Trophoblast cell (in vitro differentiated cells and primary cell): Measurements from ENCODE around the gene ACTMAP.

ENCODE experiments used
- DNase-seq, 2 donors: peaks; one replicate each; pipeline ENCODE4 v3.0.0-alpha.2; 2016
- H2AFZ ChIP-seq: 2 replicates; pipeline ENCODE4 v1.6.1; 2013; ENCODE audit warnings: low read length, moderate library complexity, mild to moderate bottlenecking; ENCODE audit not compliant: insufficient read depth, poor library complexity
- H2AK5ac ChIP-seq: 2 replicates; pipeline ENCODE4 v1.6.1; 2013; ENCODE audit warnings: mild to moderate bottlenecking, low read length
- H2BK120ac ChIP-seq: 2 replicates; pipeline ENCODE4 v1.6.1; 2013; ENCODE audit warnings: low read length, mild to moderate bottlenecking, moderate library complexity; ENCODE audit not compliant: insufficient read depth, poor library complexity
- H2BK12ac ChIP-seq: 2 replicates; pipeline ENCODE4 v1.6.1; 2013; ENCODE audit warnings: mild to moderate bottlenecking, low read length, moderate library complexity
- H2BK5ac ChIP-seq: 2 replicates; pipeline ENCODE4 v1.6.1; 2013; ENCODE audit warnings: low read length, low read depth, moderate library complexity, mild to moderate bottlenecking; ENCODE audit not compliant: poor library complexity
- H3K14ac ChIP-seq: 2 replicates; pipeline ENCODE4 v1.6.1; 2013; ENCODE audit warnings: mild to moderate bottlenecking, low read length
- H3K18ac ChIP-seq: 2 replicates; pipeline ENCODE4 v1.6.1; 2013; ENCODE audit warnings: mild to moderate bottlenecking, low read length
- H3K23ac ChIP-seq: 2 replicates; pipeline ENCODE4 v1.6.1; 2013; ENCODE audit warnings: low read length
- H3K27ac ChIP-seq: 2 replicates; pipeline ENCODE4 v1.5.1; 2013; ENCODE audit warnings: low read depth, mild to moderate bottlenecking, inconsistent platforms, low read length, moderate library complexity
- H3K27me3 ChIP-seq: 2 replicates; pipeline ENCODE4 v1.6.1; 2013; ENCODE audit warnings: inconsistent platforms, mild to moderate bottlenecking, low read length, moderate library complexity; ENCODE audit not compliant: insufficient read depth
- H3K36me3 ChIP-seq, 2 experiments: 1 replicate in 1 of 2; 2 replicates in 1 of 2; pipeline ENCODE4 v1.6.1; 2013; ENCODE audit warnings: low read length in 2 of 2, mild to moderate bottlenecking in 2 of 2, moderate library complexity in 1 of 2; ENCODE audit not compliant: insufficient read depth in 2 of 2, control insufficient read depth in 1 of 2
- H3K4ac ChIP-seq: 2 replicates; pipeline ENCODE4 v1.6.1; 2013; ENCODE audit warnings: low read depth, mild to moderate bottlenecking, low read length, moderate library complexity
- H3K4me1 ChIP-seq, 2 experiments: 1 replicate in 1 of 2; 2 replicates in 1 of 2; pipeline ENCODE4 v1.6.1; 2013; ENCODE audit warnings: low read length in 2 of 2, mild to moderate bottlenecking in 2 of 2, moderate library complexity in 1 of 2; ENCODE audit not compliant: insufficient read depth in 2 of 2, control insufficient read depth in 1 of 2
- H3K4me2 ChIP-seq: 2 replicates; pipeline ENCODE4 v1.6.1; 2013; ENCODE audit warnings: inconsistent platforms, mild to moderate bottlenecking, low read length, moderate library complexity
- H3K4me3 ChIP-seq: 2 replicates; pipeline ENCODE4 v1.5.1; 2013; ENCODE audit warnings: mild to moderate bottlenecking, low read depth, low read length, inconsistent platforms
- H3K79me1 ChIP-seq: one replicate; pipeline ENCODE4 v1.6.1; 2013; ENCODE audit warnings: low read length
- H3K79me2 ChIP-seq: 2 replicates; pipeline ENCODE4 v1.6.1; 2013; ENCODE audit warnings: low read length, mild to moderate bottlenecking; ENCODE audit not compliant: control insufficient read depth, insufficient read depth, poor library complexity
- H3K9ac ChIP-seq: 2 replicates; pipeline ENCODE4 v1.6.1; 2013; ENCODE audit warnings: mild to moderate bottlenecking, low read length
- H3K9me3 ChIP-seq: 2 replicates; pipeline ENCODE4 v1.6.1; 2013; ENCODE audit warnings: low read depth, mild to moderate bottlenecking, control low read depth, inconsistent platforms, low read length; ENCODE audit not compliant: insufficient read depth
- H4K12ac ChIP-seq: 2 replicates; pipeline ENCODE4 v1.6.1; 2013; ENCODE audit warnings: low read depth, mild to moderate bottlenecking, low read length, moderate library complexity
- H4K8ac ChIP-seq: 2 replicates; pipeline ENCODE4 v1.6.1; 2013; ENCODE audit warnings: low read depth, mild to moderate bottlenecking, low read length, moderate library complexity
- H4K91ac ChIP-seq: one replicate; pipeline ENCODE4 v1.6.1; 2013; ENCODE audit warnings: low read depth, mild to moderate bottlenecking, low read length, moderate library complexity
- WGBS: extraction: QIAGEN DNeasy Blood & Tissue Kit; methylation state at CpG from one replicate; pipeline ENCODE4 v1.1.7; 2013; ENCODE audit warnings: missing lambda C conversion rate; ENCODE audit not compliant: insufficient read length, insufficient coverage; ENCODE audit errors: extremely low coverage; 5-methylcytosine and 5-hydroxymethylcytosine counted together

The ACTMAP gene

DNA sequence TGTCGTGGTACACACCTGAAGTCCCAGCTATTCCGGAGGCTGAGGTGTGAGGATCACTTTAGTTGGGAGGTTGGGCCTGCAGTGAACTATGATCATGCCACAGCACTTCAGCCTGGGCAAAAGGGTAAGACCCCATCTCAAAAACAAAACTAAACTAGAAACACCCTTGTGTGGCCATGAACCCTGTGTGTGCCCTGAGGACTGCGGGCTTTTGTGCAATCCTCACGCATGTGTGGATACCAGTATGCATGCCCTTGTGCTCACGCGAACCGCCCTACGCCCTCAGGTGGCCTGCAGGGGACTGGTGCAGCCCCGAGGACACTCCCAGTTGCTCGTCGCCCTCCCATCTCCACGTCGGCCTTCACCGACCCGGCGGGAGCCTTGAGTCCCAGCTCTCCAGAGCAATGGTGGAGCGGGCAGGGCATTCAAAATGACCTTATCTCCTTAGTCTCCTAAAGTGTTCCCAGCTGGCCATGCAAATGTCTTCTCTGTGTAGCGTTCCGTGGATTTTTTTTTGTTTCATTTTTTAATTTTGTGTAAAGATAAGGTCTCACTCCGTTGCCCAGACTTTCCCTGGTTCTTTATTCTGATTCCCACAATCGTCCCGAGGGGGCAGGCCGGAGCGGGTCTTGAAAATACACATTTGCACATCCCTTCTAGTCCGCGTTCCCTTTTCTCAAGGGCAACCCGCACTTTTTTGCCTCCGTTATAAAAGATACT is 47.8 kb upstream of the ACTMAP start:
- Histone ChIP-seq H3K23ac (no peak overlapping the region), H3K4ac (no peak overlapping the region), H3K79me1 (peaks cover 10% of the 10 kb centered on the region), H3K79me2 (peaks cover 32% of the 10 kb centered on the region), H4K91ac (no peak overlapping the region), H2AFZ (no peak overlapping the region), H2BK5ac (no peak overlapping the region), H4K8ac (peak overlapping the region; percentile 25), H3K27me3 (no peaks in the 10 kb centered on the region), H2BK12ac (no peak overlapping the region), H2AK5ac (no peak overlapping the region), H3K18ac (no peak overlapping the region), H3K9me3 (peaks cover 2% of the 10 kb centered on the region), H2BK120ac (no peak overlapping the region), H3K36me3 (peaks cover 25 to 27% of the 10 kb centered on the region in 2 experiments), H3K14ac (no peak overlapping the region), H3K4me2 (peak overlapping the region; percentile 81), H3K9ac (no peak overlapping the region), H3K27ac (peak overlapping the region; percentile 63), H3K4me3 (peak overlapping the region; percentile 64), H3K4me1 (peaks cover 24 to 34% of the 10 kb centered on the region in 2 experiments), H4K12ac (no peak overlapping the region)
- no CpG with 5 or more reads among the region's 28 CpGs for WGBS
- DNase-seq = peak; percentile 97 to 98

DNA sequence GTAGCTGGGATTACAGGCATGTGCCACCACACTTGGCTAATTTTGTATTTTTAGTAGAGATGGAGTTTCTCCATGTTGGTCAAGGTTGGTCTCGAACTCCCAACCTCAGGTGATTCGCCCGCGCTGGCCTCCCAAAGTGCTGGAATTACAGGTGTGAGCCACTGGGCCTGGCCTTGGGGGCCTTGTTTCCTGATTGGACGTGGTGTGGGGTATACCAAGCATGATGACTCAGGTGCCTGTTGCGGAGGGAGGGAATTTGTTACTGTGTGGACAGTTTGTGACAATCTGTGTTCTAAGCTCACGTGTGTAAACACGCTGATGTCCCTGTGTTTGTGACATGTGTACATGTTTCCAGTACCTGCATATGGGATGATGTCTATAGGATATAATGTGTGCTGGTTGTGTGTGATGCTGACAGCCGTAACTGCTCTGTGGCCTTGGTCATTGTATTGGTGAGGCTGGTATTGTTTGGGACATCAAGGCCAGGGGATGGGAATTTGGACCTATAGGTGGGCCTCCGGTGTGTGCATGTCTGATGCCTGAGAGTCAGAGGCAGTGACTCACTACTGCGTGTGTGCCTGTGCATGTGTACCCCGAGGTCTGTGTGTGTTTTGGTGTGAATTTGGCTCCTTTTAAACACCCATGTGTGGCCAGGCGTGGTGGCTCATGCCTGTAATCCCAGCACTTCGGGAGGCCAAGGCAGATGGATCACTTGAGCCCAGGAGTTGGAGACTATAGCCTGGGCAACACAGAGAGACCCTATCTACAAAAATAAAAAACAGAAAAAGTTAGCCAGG is 47.1 kb upstream of the ACTMAP start:
- H3K9me3 ChIP-seq = no peaks in the 10 kb centered on the region
- H3K27ac ChIP-seq = no peak overlapping the region
- H2BK120ac ChIP-seq = peak overlapping the region; percentile 4
- no peak overlapping the region for H3K4me3 ChIP-seq
- no peak overlapping the region for H3K18ac ChIP-seq
- no peak overlapping the region for H4K12ac ChIP-seq
- no peaks in the 10 kb centered on the region for H3K27me3 ChIP-seq
- H3K4ac ChIP-seq = no peak overlapping the region
- peaks cover 18 to 26% of the 10 kb centered on the region in 2 experiments for H3K4me1 ChIP-seq
- peak overlapping the region; percentile 18 for H2AK5ac ChIP-seq
- H3K36me3 ChIP-seq = peaks cover 18 to 19% of the 10 kb centered on the region in 2 experiments
- WGBS = no CpG with 5 or more reads among the region's 14 CpGs
- no peak overlapping the region for H3K23ac ChIP-seq
- DNase-seq = peak in 1 of 2 donors; percentile 43
- H3K4me2 ChIP-seq = no peak overlapping the region
- no peak overlapping the region for H2BK5ac ChIP-seq
- peaks cover 27% of the 10 kb centered on the region for H3K79me2 ChIP-seq
- H4K91ac ChIP-seq = no peak overlapping the region
- peaks cover 10% of the 10 kb centered on the region for H3K79me1 ChIP-seq
- H3K14ac ChIP-seq = no peak overlapping the region
- no peak overlapping the region for H4K8ac ChIP-seq
- no peak overlapping the region for H2BK12ac ChIP-seq
- no peak overlapping the region for H3K9ac ChIP-seq
- H2AFZ ChIP-seq = no peak overlapping the region

DNA sequence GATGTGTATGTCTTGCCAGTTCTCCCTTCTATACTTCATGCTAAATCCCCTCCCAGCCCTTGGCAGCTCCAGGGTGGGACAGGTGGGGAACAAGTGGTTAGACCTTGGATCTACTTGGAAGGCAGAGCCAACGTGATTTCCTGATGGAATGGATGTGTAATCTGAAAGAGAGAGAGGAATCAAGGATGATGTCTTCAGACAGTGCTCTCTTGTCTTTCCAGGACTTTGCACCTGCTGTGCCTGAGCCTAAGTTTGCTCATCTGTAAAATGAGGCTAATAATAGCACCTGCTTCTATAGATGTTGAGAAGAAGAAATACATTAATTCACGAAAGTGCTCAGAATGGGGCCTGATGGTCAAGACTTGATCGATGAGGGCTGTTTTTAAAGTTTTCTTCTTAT is 41.7 kb upstream of the ACTMAP start:
- Histone ChIP-seq H2BK120ac (no peak overlapping the region), H3K4me2 (no peak overlapping the region), H3K79me2 (no peaks in the 10 kb centered on the region), H2AFZ (no peak overlapping the region), H3K27ac (no peak overlapping the region), H3K23ac (no peak overlapping the region), H2BK12ac (no peak overlapping the region), H3K4ac (no peak overlapping the region), H3K9ac (no peak overlapping the region), H3K4me1 (no peaks in the 10 kb centered on the region), H4K91ac (no peak overlapping the region), H4K12ac (no peak overlapping the region), H3K14ac (no peak overlapping the region), H3K4me3 (no peak overlapping the region), H2BK5ac (no peak overlapping the region), H3K36me3 (no peaks in the 10 kb centered on the region), H4K8ac (no peak overlapping the region), H3K79me1 (peaks cover 2% of the 10 kb centered on the region), H3K18ac (no peak overlapping the region), H3K9me3 (no peaks in the 10 kb centered on the region), H3K27me3 (no peaks in the 10 kb centered on the region), H2AK5ac (no peak overlapping the region)
- WGBS = no CpG with 5 or more reads among the region's 3 CpGs
- DNase-seq = no peak

DNA sequence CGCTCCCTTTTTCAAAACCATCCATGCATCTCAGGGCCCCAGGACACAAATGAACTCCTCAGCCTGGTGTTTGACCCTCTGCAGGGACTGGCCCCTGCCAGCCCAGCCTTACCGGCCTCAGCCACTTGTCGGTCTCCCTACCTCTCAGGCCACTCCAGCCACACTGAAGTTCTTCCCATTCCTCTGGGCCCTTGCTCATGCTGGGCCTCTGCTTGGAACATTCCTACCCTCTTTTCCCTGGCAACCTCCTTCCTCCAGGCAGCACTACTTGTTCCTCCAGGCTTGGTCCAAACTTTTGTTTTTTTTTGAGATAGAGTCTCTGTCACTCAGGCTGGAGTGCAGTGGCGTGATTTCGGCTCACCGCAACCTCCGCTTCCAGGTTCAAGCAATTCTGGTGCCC is 41.1 kb upstream of the ACTMAP start:
- no CpG with 5 or more reads among the region's 7 CpGs for WGBS
- no peak overlapping the region for H4K12ac ChIP-seq
- no peaks in the 10 kb centered on the region for H3K9me3 ChIP-seq

More for the DNA sequence above, 41.1 kb upstream of the ACTMAP start:
- H3K4me3 ChIP-seq = no peak overlapping the region
- H3K79me2 ChIP-seq = no peaks in the 10 kb centered on the region
- no peak overlapping the region for H4K8ac ChIP-seq
- no peak overlapping the region for H4K91ac ChIP-seq
- H3K27ac ChIP-seq = no peak overlapping the region
- no peak overlapping the region for H3K9ac ChIP-seq
- H3K36me3 ChIP-seq = peaks cover 4 to 5% of the 10 kb centered on the region in 2 experiments
- H2BK12ac ChIP-seq = no peak overlapping the region
- no peak overlapping the region for H3K23ac ChIP-seq
- H3K27me3 ChIP-seq = no peaks in the 10 kb centered on the region
- no peak overlapping the region for H2AFZ ChIP-seq
- H3K79me1 ChIP-seq = no peaks in the 10 kb centered on the region
- no peak overlapping the region for H2BK120ac ChIP-seq
- no peak overlapping the region for H3K4ac ChIP-seq
- H3K18ac ChIP-seq = no peak overlapping the region
- H3K14ac ChIP-seq = no peak overlapping the region
- H2AK5ac ChIP-seq = no peak overlapping the region
- DNase-seq = peak; percentile 79 to 88
- H3K4me1 ChIP-seq = no peaks in the 10 kb centered on the region
- no peak overlapping the region for H3K4me2 ChIP-seq
- no peak overlapping the region for H2BK5ac ChIP-seq
